ENCODE results near the gene FYN. TPM values are rescaled to one million over a fixed set of nuclear protein-coding genes. Genes with fewer than 3 reads are reported as not detected.

FYN gene
- total and polyA plus RNA-seq, 2 of the 8 experiments (the other 6 are each of a cell fraction or from before 2014, with no cell fraction given), result 46.8 to 97.2 TPM

DNA sequence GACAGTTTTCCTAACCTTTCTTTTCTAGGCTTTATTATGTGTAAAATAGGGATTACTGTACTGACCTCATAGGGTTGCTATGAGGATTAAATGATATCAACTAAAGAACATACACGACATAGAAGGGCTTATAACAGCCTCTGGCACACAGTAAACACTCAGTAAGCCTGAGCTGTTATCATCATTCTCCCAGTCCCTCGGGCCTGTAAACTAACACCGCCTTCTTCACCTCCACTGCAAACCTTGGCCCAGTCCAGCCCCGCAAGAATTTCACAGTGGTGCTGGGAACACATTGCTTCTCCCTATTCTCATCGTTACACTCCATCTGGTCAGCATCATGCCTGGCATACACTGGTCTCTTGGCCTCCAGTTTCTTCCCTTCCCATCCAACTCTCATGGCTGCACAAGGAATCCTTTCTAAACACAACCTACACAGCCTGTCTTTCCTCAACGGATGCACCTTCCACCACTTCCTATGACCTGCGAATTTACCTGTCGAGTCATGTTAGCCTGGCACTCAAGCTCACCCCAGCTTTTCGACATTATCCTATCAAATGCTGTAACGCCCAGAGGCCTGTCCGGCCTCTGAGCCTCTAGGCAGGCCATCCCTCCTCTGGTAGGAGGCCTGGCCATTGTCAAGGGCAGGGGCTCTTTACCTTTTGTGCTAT is 92.1 kb downstream of the FYN start (continued):
- no peak for TF ChIP-seq GABPA (IDR thresholded peaks at IDR 0.05; ENCODE audit: borderline replicate concordance, insufficient read depth, low read length)
- TF ChIP-seq RXRA (IDR thresholded peaks at IDR 0.05; ENCODE audit: insufficient read depth, low read depth, low read length), result no peak
